ENCODE data around the gene ABCA1.
"Not testable (repeated sequence)": the region's sequence is repeated elsewhere in the genome, so short reads cannot be mapped to it uniquely, and the experiment has no call there.

Gene ABCA1

GRCh38 chr9:104927912-104928740 lies at the start of gene ABCA1:
Gene ABCA1 (minus strand): TSS chr9:104928155. CDS start chr9:104903679, 24,476 bp downstream.
- peak; percentile 93 for DNase-seq (ENCODE audit: low spot score)

- no peak for DNase-seq (ENCODE audit: low spot score)
These were observed 49.6 kb upstream of the ABCA1 start for GRCh38 chr9:104977580-104977979.

GRCh38 chr9:104977168-104977567 lies 49.2 kb upstream of the ABCA1 start:
- no peak for DNase-seq (ENCODE audit: low spot score)

GRCh38 chr9:104975966-104976595 lies 48.1 kb upstream of the ABCA1 start:
- DNase-seq (ENCODE audit: low spot score): not testable (repeated sequence)

GRCh38 chr9:104974053-104974962 lies 46.4 kb upstream of the ABCA1 start:
- DNase-seq (ENCODE audit: low spot score): no peak

- no peak for DNase-seq (ENCODE audit: low spot score)
These were observed 44.4 kb upstream of the ABCA1 start for GRCh38 chr9:104972242-104972866.

GRCh38 chr9:104971511-104971910 lies 43.6 kb upstream of the ABCA1 start:
- DNase-seq (ENCODE audit: low spot score): no peak

- DNase-seq (ENCODE audit: low spot score): no peak
These were observed 42.5 kb upstream of the ABCA1 start for GRCh38 chr9:104970271-104970987.

GRCh38 chr9:104969116-104969515 lies 41.2 kb upstream of the ABCA1 start:
- DNase-seq (ENCODE audit: low spot score): no peak

- peak; percentile 89 for DNase-seq (ENCODE audit: low spot score)
These were observed 40.3 kb upstream of the ABCA1 start for GRCh38 chr9:104968025-104968982.

GRCh38 chr9:104963076-104963475 lies 35.1 kb upstream of the ABCA1 start:
- no peak for DNase-seq (ENCODE audit: low spot score)

- no peak for DNase-seq (ENCODE audit: low spot score)
These were observed 33.9 kb upstream of the ABCA1 start for GRCh38 chr9:104961701-104962359.

- no peak for DNase-seq (ENCODE audit: low spot score)
These were observed 33.3 kb upstream of the ABCA1 start for GRCh38 chr9:104961238-104961637.

GRCh38 chr9:104960662-104961061 lies 32.7 kb upstream of the ABCA1 start:
- no peak for DNase-seq (ENCODE audit: low spot score)

- DNase-seq (ENCODE audit: low spot score): no peak
These were observed 30.8 kb upstream of the ABCA1 start for GRCh38 chr9:104958751-104959150.

- DNase-seq (ENCODE audit: low spot score): not testable (repeated sequence)
These were observed 30.1 kb upstream of the ABCA1 start for GRCh38 chr9:104958006-104958405.

GRCh38 chr9:104951487-104951886 lies 23.5 kb upstream of the ABCA1 start:
- DNase-seq (ENCODE audit: low spot score): no peak

GRCh38 chr9:104950838-104951237 lies 22.9 kb upstream of the ABCA1 start:
- DNase-seq (ENCODE audit: low spot score): no peak

- DNase-seq (ENCODE audit: low spot score): no peak
These were observed 20.3 kb upstream of the ABCA1 start for GRCh38 chr9:104948277-104948676.

- DNase-seq (ENCODE audit: low spot score): no peak
These were observed 16.9 kb upstream of the ABCA1 start for GRCh38 chr9:104944871-104945270.
